BLaER1 treated with 17β-estradiol and CSF1 and Interleukin-3, amounts not matched to agents 10 nM and 100 nM (cell line): ENCODE measurements around the gene FOXA2.

Source experiments
- H3K27ac ChIP-seq, 11 experiments: shearing (Covaris generic); formaldehyde crosslinking; 2 replicates each; pipeline ENCODE4 v1.8.1; 2022
- H3K27me3 ChIP-seq, 11 experiments: shearing (Covaris generic); formaldehyde crosslinking; 2 replicates each; pipeline ENCODE4 v1.8.1; 2022
- H3K36me3 ChIP-seq, 11 experiments: shearing (Covaris generic); formaldehyde crosslinking; 2 replicates each; pipeline ENCODE4 v1.8.1; 2022
- H3K4me1 ChIP-seq, 10 experiments: shearing (Covaris generic); formaldehyde crosslinking; 2 replicates each; pipeline ENCODE4 v1.8.1; 2022
- H3K4me2 ChIP-seq, 11 experiments: shearing (Covaris generic); formaldehyde crosslinking; 2 replicates each; pipeline ENCODE4 v1.8.1; 2022
- H3K4me3 ChIP-seq, 10 experiments: shearing (Covaris generic); formaldehyde crosslinking; 2 replicates each; pipeline ENCODE4 v1.8.1; 2022
- H3K9ac ChIP-seq, 11 experiments: shearing (Covaris generic); formaldehyde crosslinking; 2 replicates each; pipeline ENCODE4 v1.8.1; 2022
- H3K9me3 ChIP-seq, 11 experiments: shearing (Covaris generic); formaldehyde crosslinking; replicated peaks in 1 of 11; 2 replicates each; pipeline ENCODE4 v1.8.1; 2022
- H4K20me1 ChIP-seq, 11 experiments: shearing (Covaris generic); formaldehyde crosslinking; 2 replicates each; pipeline ENCODE4 v1.8.1; 2022
- Cebpa-rat ChIP-seq, 11 experiments: shearing (Covaris generic); IDR thresholded peaks; 2 replicates each; pipeline ENCODE4 v1.8.1; 2022

Gene FOXA2

DNA sequence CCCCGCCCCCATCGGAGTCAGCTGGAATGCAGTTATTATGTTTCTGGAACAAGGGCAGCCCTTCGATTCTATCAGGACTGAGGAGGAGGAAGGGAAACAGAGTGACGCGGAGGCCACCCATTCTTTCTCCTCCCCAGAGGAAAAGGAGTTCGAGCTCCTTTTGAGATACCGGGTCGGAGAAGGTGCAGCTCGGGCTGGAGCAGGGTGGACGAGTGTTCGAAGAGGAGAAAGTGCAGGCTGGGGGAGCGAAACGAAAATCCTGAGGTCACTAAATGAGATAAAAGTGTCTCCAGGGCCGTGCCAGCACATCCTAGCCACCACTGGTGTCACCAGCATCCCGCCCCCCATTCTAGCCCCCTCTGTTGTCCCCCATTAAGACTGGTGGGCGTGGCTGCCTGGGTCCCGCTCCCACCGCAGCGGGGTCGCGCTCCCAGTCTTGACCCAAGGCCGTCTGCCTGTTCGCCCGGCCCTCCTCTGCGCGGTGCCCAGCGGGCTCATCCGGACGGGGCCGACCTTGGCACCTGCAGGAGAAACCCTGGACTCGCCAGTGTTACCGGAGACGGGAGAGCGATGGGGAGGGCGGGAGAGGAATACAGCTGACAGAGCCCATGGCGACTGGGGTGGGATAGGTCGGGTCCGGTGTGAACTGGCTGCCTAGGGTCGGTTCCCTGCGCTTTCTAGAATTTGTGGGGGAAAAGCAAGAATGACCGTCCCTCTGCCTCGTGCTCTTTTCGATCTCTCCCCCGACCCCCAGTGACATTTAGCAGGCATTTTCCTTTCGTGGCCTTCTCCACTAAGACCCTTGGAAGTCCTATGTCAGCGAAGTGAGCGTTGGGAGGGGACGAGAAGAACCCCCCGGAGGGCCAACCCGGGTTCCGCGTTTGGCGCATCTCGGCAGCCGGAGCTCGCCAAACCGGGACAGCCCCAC lies 16.2 kb downstream of the FOXA2 start:
- no peak overlapping the region for H3K27ac ChIP-seq
- peaks cover 14 to 27% (median 19%) of the 10 kb centered on the region in 11 experiments for H3K9me3 ChIP-seq
- H4K20me1 ChIP-seq, result peaks cover 0 to 19% (median 6%) of the 10 kb centered on the region in 11 experiments; a peak in 8 of 22 replicates
- H3K4me3 ChIP-seq, result no peak overlapping the region; a peak in 2 of 20 replicates
- peaks cover 91 to 100% (median 98%) of the 10 kb centered on the region in 11 experiments for H3K27me3 ChIP-seq
- H3K9ac ChIP-seq, result no peak overlapping the region
- H3K36me3 ChIP-seq, result no peaks in the 10 kb centered on the region
- peaks cover 0 to 5% (median 3%) of the 10 kb centered on the region in 10 experiments; a peak in 8 of 20 replicates for H3K4me1 ChIP-seq
- no peak for TF ChIP-seq Cebpa-rat (IDR thresholded peaks at IDR 0.05)
- no peak overlapping the region for H3K4me2 ChIP-seq

DNA sequence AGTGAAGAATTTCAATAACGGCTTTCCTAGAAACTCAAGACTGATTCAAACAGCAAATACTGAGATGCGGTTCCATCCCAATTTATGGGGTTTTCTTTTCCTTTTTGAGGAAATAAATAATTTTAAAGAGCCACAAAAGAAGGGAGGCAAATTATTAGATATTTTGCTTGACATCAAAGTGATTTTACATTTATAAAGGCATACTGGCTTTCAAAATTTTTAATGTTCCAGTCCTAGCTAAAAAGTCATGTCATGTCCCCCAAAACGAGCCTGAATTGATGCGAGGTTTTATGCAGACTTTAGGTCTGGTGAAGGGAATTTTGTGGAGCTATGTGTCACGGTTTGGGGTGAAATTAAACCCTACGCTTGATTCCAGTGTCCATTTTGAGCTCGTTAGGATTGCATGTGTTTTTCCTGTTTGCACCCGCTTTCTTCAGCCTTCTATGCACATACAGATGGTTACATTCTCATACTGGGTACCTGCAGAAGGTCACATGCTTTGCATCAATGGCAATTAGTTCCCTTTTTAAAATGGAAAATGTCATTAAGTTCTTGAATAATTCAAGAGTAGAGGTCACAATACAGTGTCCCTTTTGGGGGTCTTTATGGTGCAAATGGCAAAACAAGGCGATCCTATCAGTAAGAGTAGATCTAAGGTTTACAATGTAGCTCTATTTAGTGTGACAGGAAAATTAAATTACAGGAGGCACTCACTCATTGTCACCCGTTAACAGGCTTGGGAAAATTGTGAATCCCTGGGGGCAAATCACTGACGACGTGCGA lies 17.3 kb downstream of the FOXA2 start:
- Histone ChIP-seq H3K27ac (no peak overlapping the region), H3K4me1 (no peaks in the 10 kb centered on the region), H3K9me3 (peaks cover 14 to 27% (median 19%) of the 10 kb centered on the region in 11 experiments), H3K27me3 (peaks cover 100% of the 10 kb centered on the region in 11 experiments), H3K9ac (no peak overlapping the region), H3K4me3 (no peak overlapping the region), H3K4me2 (no peak overlapping the region), H3K36me3 (no peaks in the 10 kb centered on the region), H4K20me1 (peaks cover 0 to 19% (median 12%) of the 10 kb centered on the region in 11 experiments; a peak in 8 of 22 replicates)
- TF ChIP-seq Cebpa-rat (IDR thresholded peaks at IDR 0.05), result no peak

DNA sequence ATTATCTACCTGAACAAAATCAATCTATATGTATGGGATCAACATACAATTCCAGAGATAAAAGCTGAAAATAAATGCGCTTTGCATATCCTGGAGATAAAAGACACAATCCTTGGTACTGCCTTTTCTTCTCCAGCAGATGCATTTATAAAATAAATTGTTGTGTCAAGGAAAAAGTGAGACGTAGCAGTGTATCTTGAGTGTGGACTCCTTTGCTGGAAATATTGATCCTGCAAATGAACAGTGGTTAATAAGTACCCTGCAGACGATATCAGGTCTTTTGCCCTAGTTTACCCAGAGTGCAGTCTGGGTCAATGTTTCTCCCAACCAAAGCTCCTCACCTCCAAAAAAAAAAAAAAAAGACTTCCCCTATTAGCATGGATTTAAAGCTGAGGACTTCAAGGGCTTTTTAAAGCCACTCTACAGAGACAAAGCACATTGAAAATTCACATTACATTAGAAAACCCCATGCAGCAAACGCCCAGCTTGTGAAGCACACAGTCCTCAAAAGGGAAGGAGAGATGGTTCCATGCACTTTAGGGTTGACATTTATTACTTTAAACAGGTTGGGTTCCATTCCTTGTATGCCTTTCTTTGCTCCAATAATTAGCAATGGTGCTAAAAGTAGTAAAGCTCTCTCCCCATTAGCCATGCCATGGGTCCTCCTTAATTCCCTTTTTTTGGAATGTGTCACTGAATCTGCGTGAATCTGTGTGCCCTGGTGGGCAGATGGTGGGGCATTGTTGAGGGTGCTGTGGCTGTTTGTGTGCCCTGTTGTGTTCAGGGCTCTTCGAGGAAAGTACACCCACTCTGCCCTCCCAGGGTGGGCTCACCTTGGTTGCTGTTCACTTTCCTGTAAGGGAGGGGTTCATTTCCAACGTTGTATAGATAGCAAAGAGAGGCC lies 21.1 kb downstream of the FOXA2 start:
- no peak for TF ChIP-seq Cebpa-rat (IDR thresholded peaks at IDR 0.05)
- Histone ChIP-seq H3K9ac (no peak overlapping the region), H3K9me3 (peaks cover 7 to 25% (median 14%) of the 10 kb centered on the region in 11 experiments), H3K27me3 (peaks cover 100% of the 10 kb centered on the region in 11 experiments), H3K27ac (no peak overlapping the region), H3K4me1 (no peaks in the 10 kb centered on the region), H4K20me1 (peaks cover 0 to 20% (median 6%) of the 10 kb centered on the region in 11 experiments; a peak in 7 of 22 replicates), H3K36me3 (no peaks in the 10 kb centered on the region), H3K4me3 (no peak overlapping the region), H3K4me2 (no peak overlapping the region)

DNA sequence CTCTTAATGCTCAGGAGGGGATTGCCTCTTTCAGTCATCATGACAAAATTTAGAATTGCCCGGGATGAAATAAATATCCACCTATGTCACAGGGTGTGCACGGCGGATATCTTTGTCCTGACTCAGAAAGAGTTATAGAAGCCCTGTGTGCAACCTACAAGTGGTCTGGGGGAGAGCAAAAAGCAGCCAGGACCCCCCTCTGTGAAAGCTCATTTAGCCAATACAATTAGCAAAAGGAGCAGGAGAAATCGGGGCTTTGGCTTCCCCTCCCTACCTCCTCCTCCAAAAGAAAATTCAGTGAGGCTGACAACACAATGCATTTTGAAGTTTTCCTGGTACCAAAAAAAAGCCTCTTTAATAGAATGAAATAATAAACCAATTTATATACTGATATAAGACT lies 21.8 kb downstream of the FOXA2 start:
- no peak overlapping the region for H3K4me2 ChIP-seq
- no peak for TF ChIP-seq Cebpa-rat (IDR thresholded peaks at IDR 0.05)
- H3K4me3 ChIP-seq, result no peak overlapping the region
- H3K9ac ChIP-seq, result no peak overlapping the region
- H3K4me1 ChIP-seq, result no peaks in the 10 kb centered on the region
- peaks cover 0 to 13% (median 0%) of the 10 kb centered on the region in 11 experiments; a peak in 5 of 22 replicates for H4K20me1 ChIP-seq
- peaks cover under 1 to 20% (median 7%) of the 10 kb centered on the region in 11 experiments; a peak in 18 of 22 replicates for H3K9me3 ChIP-seq
- peaks cover 99 to 100% (median 100%) of the 10 kb centered on the region in 11 experiments for H3K27me3 ChIP-seq
- no peak overlapping the region for H3K27ac ChIP-seq
- no peaks in the 10 kb centered on the region for H3K36me3 ChIP-seq

DNA sequence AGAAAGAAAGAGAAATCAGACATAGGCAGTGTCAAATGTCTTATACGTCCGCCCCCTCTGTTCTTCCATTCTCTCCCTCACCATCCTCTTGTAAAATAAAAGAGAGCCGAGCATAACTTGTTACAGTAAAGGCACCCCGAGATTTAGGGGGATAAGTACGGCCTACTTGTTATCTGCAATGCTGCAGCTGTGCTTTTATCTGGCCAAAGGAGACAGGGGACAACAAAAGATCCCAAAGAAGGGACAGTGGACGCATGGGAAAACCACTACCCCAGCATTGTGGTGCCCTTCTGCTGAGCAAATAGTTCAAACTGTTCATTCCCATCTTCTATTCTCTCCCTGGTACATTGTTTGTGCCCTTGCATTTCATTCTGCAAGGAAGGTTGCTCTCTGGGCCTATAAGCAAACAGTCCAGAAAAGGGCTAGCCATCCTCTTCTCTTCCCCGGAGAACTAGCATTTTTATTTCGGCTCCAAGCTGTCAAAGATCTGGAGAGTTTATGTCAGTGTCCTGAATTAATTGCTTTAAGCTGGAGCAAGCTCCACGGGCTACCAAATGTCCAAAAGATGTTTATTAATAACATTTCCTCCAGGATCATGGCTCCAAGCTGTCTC lies 22.3 kb downstream of the FOXA2 start:
- peaks cover 0 to 11% (median 0%) of the 10 kb centered on the region in 11 experiments; a peak in 5 of 22 replicates for H4K20me1 ChIP-seq
- no peak overlapping the region for H3K27ac ChIP-seq
- H3K4me3 ChIP-seq, result no peak overlapping the region
- no peaks in the 10 kb centered on the region for H3K4me1 ChIP-seq
- H3K27me3 ChIP-seq, result peaks cover 94 to 100% (median 97%) of the 10 kb centered on the region in 11 experiments
- no peak overlapping the region for H3K4me2 ChIP-seq
- H3K9me3 ChIP-seq, result peaks cover 0 to 19% (median 2%) of the 10 kb centered on the region in 11 experiments; a peak in 6 of 22 replicates
- no peak overlapping the region for H3K9ac ChIP-seq
- TF ChIP-seq Cebpa-rat (IDR thresholded peaks at IDR 0.05), result no peak
- H3K36me3 ChIP-seq, result no peaks in the 10 kb centered on the region

DNA sequence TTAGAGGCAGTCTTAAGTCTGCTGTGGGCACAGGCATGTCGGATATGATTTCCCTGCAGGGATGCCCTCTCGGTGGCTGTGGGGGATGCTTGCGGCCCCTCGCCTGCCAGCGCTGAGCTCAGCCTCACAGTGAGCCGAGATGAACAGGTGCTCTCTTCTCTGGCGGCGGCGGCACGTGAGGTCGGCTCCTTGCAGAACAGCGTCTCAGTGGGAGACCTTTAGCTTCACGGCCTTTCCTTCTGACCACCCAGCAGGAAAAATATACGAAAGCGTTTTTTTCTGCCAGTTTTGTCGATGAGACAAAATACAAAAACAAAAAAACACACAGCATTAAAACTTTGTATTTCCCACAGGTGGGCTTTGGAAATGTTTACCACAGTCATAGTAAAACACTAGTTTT lies 23.6 kb downstream of the FOXA2 start:
- H3K27ac ChIP-seq, result no peak overlapping the region
- H3K9ac ChIP-seq, result no peak overlapping the region
- peaks cover 0 to 11% (median 0%) of the 10 kb centered on the region in 11 experiments; a peak in 4 of 22 replicates for H4K20me1 ChIP-seq
- H3K4me2 ChIP-seq, result no peak overlapping the region
- peaks cover 81 to 88% (median 85%) of the 10 kb centered on the region in 11 experiments for H3K27me3 ChIP-seq
- H3K9me3 ChIP-seq, result peaks cover 0 to 19% (median 0%) of the 10 kb centered on the region in 11 experiments; a peak in 6 of 22 replicates
- H3K4me1 ChIP-seq, result no peaks in the 10 kb centered on the region
- no peak overlapping the region for H3K4me3 ChIP-seq
- no peaks in the 10 kb centered on the region for H3K36me3 ChIP-seq
- no peak for TF ChIP-seq Cebpa-rat (IDR thresholded peaks at IDR 0.05)

DNA sequence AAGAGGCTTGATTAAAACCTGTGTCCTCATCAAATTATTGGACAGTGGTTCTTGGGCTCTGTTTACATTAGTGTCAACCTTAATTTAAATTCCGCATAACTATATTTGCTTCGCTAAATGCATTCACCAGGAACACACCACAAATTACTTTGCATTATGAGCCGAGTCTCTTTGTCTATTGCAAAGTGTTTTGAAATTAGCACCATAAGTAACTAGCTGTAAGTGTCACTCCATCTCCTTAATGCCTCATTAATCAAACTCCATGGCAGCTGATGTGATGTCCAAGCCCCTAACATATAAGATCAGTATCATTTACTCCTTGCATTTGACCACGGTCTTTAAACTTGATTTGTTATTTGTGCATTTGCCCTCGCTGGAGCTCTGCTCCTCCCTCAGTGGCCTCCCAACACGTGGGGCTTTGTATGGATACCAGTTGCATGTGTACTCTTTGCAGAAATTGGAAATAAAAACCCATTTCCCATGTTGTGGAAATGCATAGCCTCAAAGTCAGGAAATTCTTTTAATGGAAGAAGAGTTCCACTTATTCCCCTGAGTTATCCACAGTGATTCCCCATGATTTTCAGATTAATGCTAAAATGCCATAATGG lies 24.6 kb downstream of the FOXA2 start:
- Histone ChIP-seq H3K27ac (no peak overlapping the region), H3K4me3 (no peak overlapping the region), H4K20me1 (peaks cover 0 to 11% (median 0%) of the 10 kb centered on the region in 11 experiments; a peak in 4 of 22 replicates), H3K27me3 (peaks cover 71 to 78% (median 75%) of the 10 kb centered on the region in 11 experiments), H3K4me2 (no peak overlapping the region), H3K9me3 (peaks cover 0 to 19% (median 0%) of the 10 kb centered on the region in 11 experiments; a peak in 7 of 22 replicates), H3K9ac (no peak overlapping the region), H3K4me1 (no peaks in the 10 kb centered on the region), H3K36me3 (no peaks in the 10 kb centered on the region)
- TF ChIP-seq Cebpa-rat (IDR thresholded peaks at IDR 0.05), result no peak
